NCI-H1694 treated with DMSO at 0.1 percent for 48 hours (cell line): ENCODE results near the gene FLNC.

Source experiments
- DNase-seq: peaks from one replicate; lab custom pipeline; 2025; lab: John Stamatoyannopoulos, UW

Gene FLNC

GRCh38 chr7:128879939-128880746, 49.9 kb downstream of the FLNC start:
- peak; percentile 52 for DNase-seq

- DNase-seq: no peak
Observed at GRCh38 chr7:128880791-128881457, 50.7 kb downstream of the FLNC start.

GRCh38 chr7:128881458-128882125, 51.4 kb downstream of the FLNC start:
- DNase-seq: no peak

- no peak for DNase-seq
Observed at GRCh38 chr7:128882134-128882533, 51.9 kb downstream of the FLNC start.

GRCh38 chr7:128883622-128884448, 53.6 kb downstream of the FLNC start:
- peak; percentile 61 for DNase-seq

- DNase-seq: no peak
Observed at GRCh38 chr7:128884561-128885369, 54.6 kb downstream of the FLNC start.

- DNase-seq: no peak
Observed at GRCh38 chr7:128885370-128886187, 55.4 kb downstream of the FLNC start.

GRCh38 chr7:128886391-128887168, 56.4 kb downstream of the FLNC start:
- no peak for DNase-seq

- DNase-seq: no peak
Observed at GRCh38 chr7:128887169-128888038, 57.2 kb downstream of the FLNC start.

GRCh38 chr7:128888039-128888755, 58.0 kb downstream of the FLNC start:
- no peak for DNase-seq

GRCh38 chr7:128888756-128889095, 58.5 kb downstream of the FLNC start:
- no peak for DNase-seq

GRCh38 chr7:128889121-128889520, 58.9 kb downstream of the FLNC start:
- no peak for DNase-seq

- no peak for DNase-seq
Observed at GRCh38 chr7:128890306-128891109, 60.3 kb downstream of the FLNC start.

- no peak for DNase-seq
Observed at GRCh38 chr7:128891110-128891941, 61.1 kb downstream of the FLNC start.

GRCh38 chr7:128891942-128892269, 61.7 kb downstream of the FLNC start:
- no peak for DNase-seq

- DNase-seq: no peak
Observed at GRCh38 chr7:128892521-128893250, 62.5 kb downstream of the FLNC start.
